ENCODE data around the gene INAFM2.
A peak's percentile ranks its signal among the peaks of the same experiment; 100 is the strongest.

DNA sequence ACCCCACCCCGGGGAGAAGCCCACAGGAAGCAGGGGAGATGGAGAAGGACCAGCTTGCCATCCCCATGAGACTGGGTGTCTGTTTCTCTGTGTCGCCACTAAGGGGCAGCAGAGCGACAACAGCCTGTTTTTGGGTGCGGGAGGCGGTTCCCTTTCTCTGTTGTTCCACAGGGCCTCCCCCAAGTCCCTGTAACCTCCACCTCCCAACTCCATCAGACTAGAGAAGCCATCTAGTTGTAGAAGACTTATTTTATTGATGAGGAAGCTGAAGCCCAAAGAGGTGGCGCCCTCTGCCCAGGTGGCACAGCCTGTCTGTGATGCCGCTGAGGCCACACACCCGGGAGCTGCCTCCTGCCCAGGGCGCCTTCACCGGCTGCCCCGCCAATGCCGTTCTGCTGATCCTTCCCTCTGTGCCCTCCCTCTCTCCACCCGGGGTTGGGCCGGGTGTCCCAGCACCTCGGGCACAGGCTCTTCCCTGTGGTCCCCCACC is 21.2 kb downstream of the INAFM2 start:
- TF ChIP-seq, protein P1, sequence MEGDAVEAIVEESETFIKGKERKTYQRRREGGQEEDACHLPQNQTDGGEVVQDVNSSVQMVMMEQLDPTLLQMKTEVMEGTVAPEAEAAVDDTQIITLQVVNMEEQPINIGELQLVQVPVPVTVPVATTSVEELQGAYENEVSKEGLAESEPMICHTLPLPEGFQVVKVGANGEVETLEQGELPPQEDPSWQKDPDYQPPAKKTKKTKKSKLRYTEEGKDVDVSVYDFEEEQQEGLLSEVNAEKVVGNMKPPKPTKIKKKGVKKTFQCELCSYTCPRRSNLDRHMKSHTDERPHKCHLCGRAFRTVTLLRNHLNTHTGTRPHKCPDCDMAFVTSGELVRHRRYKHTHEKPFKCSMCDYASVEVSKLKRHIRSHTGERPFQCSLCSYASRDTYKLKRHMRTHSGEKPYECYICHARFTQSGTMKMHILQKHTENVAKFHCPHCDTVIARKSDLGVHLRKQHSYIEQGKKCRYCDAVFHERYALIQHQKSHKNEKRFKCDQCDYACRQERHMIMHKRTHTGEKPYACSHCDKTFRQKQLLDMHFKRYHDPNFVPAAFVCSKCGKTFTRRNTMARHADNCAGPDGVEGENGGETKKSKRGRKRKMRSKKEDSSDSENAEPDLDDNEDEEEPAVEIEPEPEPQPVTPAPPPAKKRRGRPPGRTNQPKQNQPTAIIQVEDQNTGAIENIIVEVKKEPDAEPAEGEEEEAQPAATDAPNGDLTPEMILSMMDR (IDR thresholded peaks at IDR 0.05; ENCODE audit: poor library complexity) = peak; percentile 61
- no peak for TF ChIP-seq EZH2 (IDR thresholded peaks at IDR 0.05; ENCODE audit: borderline replicate concordance)

Data from hepatocyte (in vitro differentiated cells).